GM12878 (cell line): ENCODE data around the gene XKR3. TPM values are rescaled to one million over a fixed set of nuclear protein-coding genes. Genes with fewer than 3 reads are reported as not detected.

ENCODE experiments used
- ATAC-seq: fragments of 200-7000 bp; cut with Tn5 transposase; 3 replicates; pipeline ENCODE4 v1.9.1; 2020; ENCODE audit warnings: mild to moderate bottlenecking, moderate library complexity
- BruUV-seq: library from RNA; stranded (reverse); fragments of 400-500 nt; replicated peaks from 2 replicates; lab custom pipeline; 2021; lab: Mats Ljungman, UMichigan
- CTCF ChIA-PET: fragments of 300-600 bp; sonication (Branson Sonifier 250); formaldehyde crosslinking; extraction: SDS; loops from one replicate; lab custom pipeline; 2021; ENCODE audit warnings: inconsistent platforms; lab: Yijun Ruan, JAX
- POLR2A ChIA-PET: fragments of 350-600 bp; formaldehyde crosslinking; extraction: SDS; loops from one replicate; lab custom pipeline; 2021; ENCODE audit warnings: inconsistent platforms; lab: Charles Lee
- RAD21 ChIA-PET: fragments of 300-600 bp; sonication (Branson Sonifier 250); formaldehyde crosslinking; loops from one replicate; lab custom pipeline; 2023; ENCODE audit warnings: antibody characterized with exemption; ENCODE audit not compliant: unreplicated experiment; lab: Charles Lee
- SMC1A ChIA-PET: fragments of 300-600 bp; sonication (Branson Sonifier 250); formaldehyde crosslinking; loops from one replicate; lab custom pipeline; 2023; ENCODE audit not compliant: unreplicated experiment, uncharacterized antibody; lab: Charles Lee
- DNase-seq: peaks from one replicate; pipeline ENCODE4 v3.0.0-alpha.2; 2011; ENCODE audit warnings: low read depth, low spot score
- FAIRE-seq: peaks from 3 replicates; lab custom pipeline; 2011; peaks lifted over from hg19 to GRCh38; lab: Jason Lieb, UNC
- H2AFZ ChIP-seq: 2 replicates; pipeline ENCODE4 v1.6.0; 2011; ENCODE audit warnings: low read depth, low read length, control low read depth; ENCODE audit not compliant: control insufficient read depth
- H3K27ac ChIP-seq: 2 replicates; pipeline ENCODE4 v1.5.1; 2011; ENCODE audit warnings: control low read depth; ENCODE audit not compliant: control insufficient read depth, insufficient read depth
- H3K27me3 ChIP-seq, 2 experiments: replicated peaks in 1 of 2; 2 replicates each; pipeline versions ENCODE4 v1.6.0 to v1.6.1; 2011; ENCODE audit warnings: low read length in 1 of 2; ENCODE audit not compliant: control insufficient read depth in 2 of 2, insufficient read depth in 2 of 2
- H3K36me3 ChIP-seq, 2 experiments: 2 replicates each; pipeline ENCODE4 v1.5.1; 2011; ENCODE audit warnings: low read length in 1 of 2; ENCODE audit not compliant: control insufficient read depth in 2 of 2, insufficient read depth in 2 of 2
- H3K4me1 ChIP-seq: 2 replicates; pipeline ENCODE4 v1.6.1; 2011; ENCODE audit warnings: mild to moderate bottlenecking, low read length, moderate library complexity, mixed read lengths; ENCODE audit not compliant: control insufficient read depth, insufficient read depth
- H3K4me2 ChIP-seq: 2 replicates; pipeline ENCODE4 v1.6.0; 2011; ENCODE audit warnings: control low read depth; ENCODE audit not compliant: control insufficient read depth, insufficient read depth
- H3K4me3 ChIP-seq: fragments of 200-600 bp; sonication (generic); 2 replicates; pipeline ENCODE4 v1.5.1; 2016
- H3K79me2 ChIP-seq: 2 replicates; pipeline ENCODE4 v1.6.0; 2011; ENCODE audit warnings: low read length; ENCODE audit not compliant: control insufficient read depth, insufficient read depth
- H3K9ac ChIP-seq: 2 replicates; pipeline ENCODE4 v1.8.0; 2011; ENCODE audit warnings: low read length, control low read depth, mixed read lengths; ENCODE audit not compliant: control insufficient read depth, insufficient read depth
- H3K9me3 ChIP-seq: replicated peaks from 3 replicates; pipeline ENCODE4 v1.5.1; 2011; ENCODE audit warnings: mild to moderate bottlenecking, low read length; ENCODE audit not compliant: control insufficient read depth, insufficient read depth
- H4K20me1 ChIP-seq: 2 replicates; pipeline ENCODE4 v1.6.0; 2011; ENCODE audit not compliant: control insufficient read depth, insufficient read depth
- ATF7 ChIP-seq: fragments of 450-650 bp; IDR thresholded peaks from 2 replicates; pipeline ENCODE4 v1.6.1; 2016; ENCODE audit warnings: low read depth, mild to moderate bottlenecking
- CBX5 ChIP-seq: sonication (generic); IDR thresholded peaks from 2 replicates; pipeline ENCODE4 v1.6.1; 2016; ENCODE audit warnings: low read depth, moderate library complexity, mild to moderate bottlenecking, inconsistent platforms
- EP300 ChIP-seq, 2 experiments: fragments of 150-350 bp in 1 of 2; IDR thresholded peaks; 2 replicates each; pipeline ENCODE4 v1.6.1; 2011 to 2012; ENCODE audit warnings: low read depth in 2 of 2, low read length in 2 of 2, borderline replicate concordance in 1 of 2, improper control_type of control experiment in 1 of 2, inconsistent platforms in 1 of 2; ENCODE audit not compliant: control insufficient read depth in 1 of 2
- MTA2 ChIP-seq: fragments of 450-650 bp; IDR thresholded peaks from 2 replicates; pipeline ENCODE4 v1.6.1; 2016; ENCODE audit warnings: low read depth, mild to moderate bottlenecking, moderate library complexity
- NFIC ChIP-seq: IDR thresholded peaks from 2 replicates; pipeline ENCODE4 v1.6.1; 2012; ENCODE audit warnings: low read depth, mild to moderate bottlenecking, inconsistent platforms, low read length, moderate library complexity
- RELA ChIP-seq: fragments of 450-650 bp; IDR thresholded peaks from 2 replicates; pipeline ENCODE4 v1.8.0; 2014; ENCODE audit warnings: borderline replicate concordance; ENCODE audit not compliant: partially characterized antibody
- SPI1 ChIP-seq: IDR thresholded peaks from 2 replicates; pipeline ENCODE4 v1.6.1; 2011; ENCODE audit warnings: low read depth, mild to moderate bottlenecking, low read length, moderate library complexity, borderline replicate concordance; ENCODE audit not compliant: insufficient read depth
- WGBS: methylation state at CpG from one replicate; pipeline ENCODE4 v1.1.6; 2016; ENCODE audit warnings: low lambda C conversion rate; ENCODE audit not compliant: insufficient replicate concordance, insufficient coverage; ENCODE audit errors: missing lambda C conversion rate; 5-methylcytosine and 5-hydroxymethylcytosine counted together
- in situ Hi-C: fragments of 300-500 bp; cut with MboI; formaldehyde crosslinking; loops from 9 replicates; pipeline ENCODE4 v1.14.3; 2018; ENCODE audit warnings: mixed read lengths
- intact Hi-C: fragments of 100-400 bp; cut with micrococcal nuclease; formaldehyde crosslinking; loops from one replicate; pipeline ENCODE4 v1.14.2; 2022; ENCODE audit not compliant: unreplicated experiment
- polyA plus RNA-seq, 11 experiments: library from polyadenylated mRNA; depleted of rRNA in 4 of 11; unstranded in 6 of 11; stranded (reverse) in 5 of 11; fragments of >200 nt; fragmentation: Nextera tagmentation in 4 of 11; fragmentation: Illumina TruSeq in 1 of 11; extraction: Ambion mirVana in 4 of 11; extraction: Trizol in 1 of 11; gene quantifications; 1 replicate in 1 of 11; 2 replicates in 10 of 11; pipeline versions ENCODE4 v1.2.1 to v1.2.3, GENCODE V29; 2011 to 2016; ENCODE audit warnings: inconsistent platforms in 2 of 11, missing spikeins in 2 of 11, low read depth in 1 of 11
- total RNA-seq, 4 experiments: library from RNA; depleted of rRNA in 3 of 4; stranded (reverse); fragments of >200 nt in 3 of 4; fragmentation: Illumina TruSeq in 1 of 4; extraction: Trizol in 1 of 4; gene quantifications; 2 replicates each; pipeline versions ENCODE4 v1.2.1 to v1.2.3, GENCODE V29; 2013 to 2021

Gene XKR3
- total and polyA plus RNA-seq, 10 of the 15 experiments (the other 5 are each of a cell fraction or from before 2014, with no cell fraction given), result 0.09 to 0.14 TPM; not detected in 8

- H3K79me2 ChIP-seq, result no peaks in the 10 kb centered on the region
- H3K36me3 ChIP-seq, result no peaks in the 10 kb centered on the region
- no TSS peak for BruUV-seq
- no peak overlapping the region for H3K4me3 ChIP-seq
- CTCF ChIA-PET, result no interaction called here
- H3K9ac ChIP-seq, result no peak overlapping the region
- intact Hi-C loops (loop anchor here (10.0 kb wide), 1 partner anchor 280 kb away; the partner anchor contains the start of gene IL17RA), in situ Hi-C loops (no loop called here)
- RAD21 ChIA-PET, result no interaction called here
- no peak for DNase-seq
- H3K4me1 ChIP-seq, result no peaks in the 10 kb centered on the region
- peak; percentile 91 for ATAC-seq
- SMC1A ChIA-PET, result interaction anchor here (0.6 kb wide), 1 partner anchor 16 kb away, joined by 3 read pairs; no protein-coding TSS in a partner anchor
- TF ChIP-seq SPI1, result peak; percentile 72
- peak; percentile 65 for TF ChIP-seq ATF7
- no peak for TF ChIP-seq CBX5
- no peak for TF ChIP-seq NFIC
- peak; percentile 29; the same call in 1 of the 2 replicates for TF ChIP-seq MTA2
- peak; percentile 9 to 35; a peak in 1 of 4 replicates for TF ChIP-seq EP300 (IDR thresholded peaks at IDR 0.05; ENCODE audit: borderline replicate concordance in 1 of 2, control insufficient read depth in 1 of 2, low read depth in 2 of 2, low read length in 2 of 2)
- no peak for TF ChIP-seq RELA
- H3K9me3 ChIP-seq, result no peaks in the 10 kb centered on the region
- H4K20me1 ChIP-seq, result no peaks in the 10 kb centered on the region
- no peak overlapping the region for H2AFZ ChIP-seq
- POLR2A ChIA-PET, result no interaction called here
- FAIRE-seq, result no peak
- H3K27me3 ChIP-seq, result no peaks in the 10 kb centered on the region
- no peak overlapping the region for H3K4me2 ChIP-seq
- no peak overlapping the region for H3K27ac ChIP-seq
- WGBS, result 25% methylated on average over 2 of the region's 2 CpGs
Measured at GRCh38 chr22:16804882-16805281, 20.3 kb downstream of the XKR3 start.
